ES-I3 (cell line): ENCODE measurements around the gene ANKRD53.
"Not testable (repeated sequence)": the region's sequence is repeated elsewhere in the genome, so short reads cannot be mapped to it uniquely, and the experiment has no call there.

Experiments used
- H3K36me3 ChIP-seq: 2 replicates; pipeline ENCODE4 v1.6.1; 2013; ENCODE audit warnings: mild to moderate bottlenecking, low read length, control low read depth, moderate library complexity; ENCODE audit not compliant: insufficient read depth
- H3K4me1 ChIP-seq: 2 replicates; pipeline ENCODE4 v1.6.1; 2013; ENCODE audit warnings: mild to moderate bottlenecking, control low read depth, low read length; ENCODE audit not compliant: insufficient read depth
- H3K9ac ChIP-seq: 2 replicates; pipeline ENCODE4 v1.6.1; 2013; ENCODE audit warnings: low read depth, mild to moderate bottlenecking, low read length, moderate library complexity
- H3K9me3 ChIP-seq: 2 replicates; pipeline ENCODE4 v1.6.1; 2013; ENCODE audit warnings: mild to moderate bottlenecking, low read length, moderate library complexity; ENCODE audit not compliant: control insufficient read depth, insufficient read depth

The ANKRD53 gene

DNA sequence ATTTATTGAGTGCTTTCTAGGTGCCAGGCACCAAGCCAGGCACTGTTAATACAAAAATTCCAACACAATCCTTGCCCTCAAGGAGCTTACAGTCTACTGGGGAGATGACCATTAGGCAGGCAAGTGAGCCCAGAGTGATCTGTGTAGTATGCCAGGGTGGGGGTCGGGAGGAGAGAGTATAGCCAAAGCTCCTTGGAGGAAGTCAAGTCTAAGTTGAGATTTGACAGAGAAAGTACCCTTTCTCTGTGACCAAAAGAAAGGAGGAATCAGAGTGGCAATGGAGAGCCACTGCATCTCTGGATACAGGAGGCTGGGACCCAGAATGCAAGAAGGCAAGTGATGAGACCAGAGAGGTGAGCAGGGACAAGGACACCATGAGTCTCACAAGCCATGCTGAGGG is 7.5 kb downstream of the ANKRD53 start:
- H3K36me3 ChIP-seq: no peaks in the 10 kb centered on the region
- H3K9me3 ChIP-seq: no peaks in the 10 kb centered on the region
- H3K9ac ChIP-seq: no peak overlapping the region
- H3K4me1 ChIP-seq: peaks cover 5% of the 10 kb centered on the region; the same call in 1 of the 2 replicates

- peaks cover 5% of the 10 kb centered on the region; the same call in 1 of the 2 replicates for H3K4me1 ChIP-seq
- H3K9ac ChIP-seq: no peak overlapping the region
- no peaks in the 10 kb centered on the region for H3K9me3 ChIP-seq
- H3K36me3 ChIP-seq: no peaks in the 10 kb centered on the region
Measured at GRCh38 chr2:70986499-70987189, 8.2 kb downstream of the ANKRD53 start.

DNA sequence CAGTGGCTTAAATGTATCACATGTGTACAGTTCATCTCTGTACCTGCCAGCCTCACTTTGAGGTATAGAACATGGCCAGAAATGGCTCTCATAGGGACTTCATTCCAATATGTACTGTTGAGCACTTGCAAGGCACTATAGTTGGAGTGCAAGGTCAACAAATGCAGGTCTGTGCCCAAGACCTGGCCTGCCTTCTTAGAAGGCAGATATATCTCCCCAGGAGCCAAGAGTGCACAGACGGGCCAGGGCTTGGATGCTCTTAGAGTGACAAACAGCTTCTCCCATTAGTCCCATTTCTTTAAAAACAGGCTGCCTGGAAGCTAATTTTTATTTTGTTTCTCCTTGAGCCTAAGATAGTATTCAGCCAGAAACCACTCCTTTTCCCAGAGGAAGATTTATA is 9.0 kb downstream of the ANKRD53 start:
- Histone ChIP-seq H3K9me3 (no peaks in the 10 kb centered on the region), H3K9ac (no peak overlapping the region), H3K4me1 (peaks cover 5% of the 10 kb centered on the region; the same call in 1 of the 2 replicates), H3K36me3 (no peaks in the 10 kb centered on the region)

DNA sequence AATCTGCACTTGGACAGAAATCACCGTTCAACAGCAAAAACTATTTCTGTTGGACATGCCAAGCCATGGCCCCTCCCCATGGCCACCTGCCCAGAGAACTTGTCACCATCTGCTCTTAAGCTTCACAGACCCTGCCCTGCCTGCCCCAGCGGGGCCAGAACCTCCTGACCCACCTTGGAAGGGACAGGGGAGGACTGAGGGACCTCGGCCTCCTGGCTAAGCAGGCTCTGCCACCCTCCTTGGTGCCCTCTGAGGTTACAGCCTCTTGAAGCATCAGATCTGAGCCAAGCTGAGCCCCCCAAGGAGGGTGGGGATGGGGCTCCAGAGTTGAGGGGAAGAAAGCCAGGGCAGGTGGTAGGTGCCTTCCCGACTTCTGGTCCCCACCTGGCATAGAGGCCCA is 9.7 kb downstream of the ANKRD53 start:
- no peaks in the 10 kb centered on the region for H3K36me3 ChIP-seq
- H3K9me3 ChIP-seq: no peaks in the 10 kb centered on the region
- H3K9ac ChIP-seq: no peak overlapping the region
- H3K4me1 ChIP-seq: peaks cover 5% of the 10 kb centered on the region; the same call in 1 of the 2 replicates

DNA sequence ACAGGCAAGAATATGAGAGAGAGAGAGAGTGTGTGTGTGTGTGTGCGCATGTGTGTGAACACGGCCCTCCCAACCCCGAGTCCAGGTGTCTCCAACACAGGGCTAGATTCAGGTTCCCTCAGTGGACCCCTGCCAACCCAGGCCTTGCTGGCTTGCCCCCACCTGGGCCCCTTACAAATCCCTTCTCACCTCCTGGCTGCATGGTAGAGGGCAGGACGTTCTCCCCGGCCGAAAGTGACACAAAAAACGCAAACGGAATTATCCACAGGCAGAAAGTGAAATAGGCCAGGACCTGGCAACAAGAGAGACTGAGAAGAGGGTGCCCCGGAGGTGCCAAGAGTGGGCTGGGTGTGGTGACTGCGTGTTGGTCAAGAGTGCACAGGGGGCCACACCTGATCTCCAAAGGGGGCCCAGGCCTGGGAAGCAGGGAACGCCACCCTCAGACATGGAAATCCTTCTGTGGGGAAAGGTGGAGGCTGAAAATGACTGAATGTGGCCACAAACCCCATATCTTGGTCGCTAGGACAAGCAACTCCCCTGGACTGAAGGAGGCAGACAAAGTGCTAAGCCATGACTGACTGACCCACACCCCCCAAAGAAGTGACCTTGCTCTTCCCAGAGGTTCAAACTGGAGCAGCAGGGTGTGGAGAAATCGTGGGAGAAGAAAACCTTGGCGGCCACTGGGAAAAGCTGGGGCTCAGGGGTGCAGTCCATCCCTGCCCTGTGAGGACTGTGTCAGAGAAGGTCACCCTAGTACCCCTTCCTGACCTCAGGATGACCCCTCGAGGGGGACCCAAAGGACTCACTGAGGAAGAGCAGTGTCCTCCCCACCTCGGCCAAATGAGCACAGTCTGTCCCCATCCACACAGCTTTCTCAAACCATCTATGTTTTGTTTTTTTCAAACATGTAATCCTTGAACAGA is 10.6 kb downstream of the ANKRD53 start:
- Histone ChIP-seq H3K9ac (no peak overlapping the region), H3K36me3 (no peaks in the 10 kb centered on the region), H3K9me3 (no peaks in the 10 kb centered on the region), H3K4me1 (peaks cover 12% of the 10 kb centered on the region; the same call in 1 of the 2 replicates)

- no peaks in the 10 kb centered on the region for H3K36me3 ChIP-seq
- no peak overlapping the region for H3K9ac ChIP-seq
- no peaks in the 10 kb centered on the region for H3K9me3 ChIP-seq
- H3K4me1 ChIP-seq: peaks cover 8% of the 10 kb centered on the region; the same call in 1 of the 2 replicates
Measured at GRCh38 chr2:70990216-70990615, 11.8 kb downstream of the ANKRD53 start.

GRCh38 chr2:70991142-70991541 is 12.7 kb downstream of the ANKRD53 start:
- Histone ChIP-seq H3K9ac (no peak overlapping the region), H3K9me3 (no peaks in the 10 kb centered on the region), H3K36me3 (no peaks in the 10 kb centered on the region), H3K4me1 (peaks cover 8% of the 10 kb centered on the region; the same call in 1 of the 2 replicates)

DNA sequence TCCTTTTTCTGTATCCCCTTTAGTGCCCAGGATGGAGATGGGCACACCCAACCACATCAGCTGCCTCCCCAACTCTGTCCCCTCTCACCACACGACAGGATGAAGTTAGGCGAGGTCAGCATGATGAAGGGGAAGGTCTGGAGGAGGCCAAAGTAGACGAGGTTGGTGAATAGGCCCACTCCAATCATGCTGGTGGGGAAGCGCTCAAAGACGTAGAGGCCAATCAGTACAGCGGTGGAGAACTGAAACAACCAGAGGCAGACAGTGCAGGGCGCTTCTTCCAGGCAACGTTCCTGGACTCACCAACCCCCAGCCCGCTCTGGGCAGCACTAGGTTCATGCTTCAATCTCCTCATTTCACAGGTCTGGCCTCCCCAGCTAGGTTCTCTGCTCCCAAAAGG is 13.3 kb downstream of the ANKRD53 start:
- no peaks in the 10 kb centered on the region for H3K9me3 ChIP-seq
- H3K36me3 ChIP-seq: no peaks in the 10 kb centered on the region
- peaks cover 8% of the 10 kb centered on the region; the same call in 1 of the 2 replicates for H3K4me1 ChIP-seq
- no peak overlapping the region for H3K9ac ChIP-seq

DNA sequence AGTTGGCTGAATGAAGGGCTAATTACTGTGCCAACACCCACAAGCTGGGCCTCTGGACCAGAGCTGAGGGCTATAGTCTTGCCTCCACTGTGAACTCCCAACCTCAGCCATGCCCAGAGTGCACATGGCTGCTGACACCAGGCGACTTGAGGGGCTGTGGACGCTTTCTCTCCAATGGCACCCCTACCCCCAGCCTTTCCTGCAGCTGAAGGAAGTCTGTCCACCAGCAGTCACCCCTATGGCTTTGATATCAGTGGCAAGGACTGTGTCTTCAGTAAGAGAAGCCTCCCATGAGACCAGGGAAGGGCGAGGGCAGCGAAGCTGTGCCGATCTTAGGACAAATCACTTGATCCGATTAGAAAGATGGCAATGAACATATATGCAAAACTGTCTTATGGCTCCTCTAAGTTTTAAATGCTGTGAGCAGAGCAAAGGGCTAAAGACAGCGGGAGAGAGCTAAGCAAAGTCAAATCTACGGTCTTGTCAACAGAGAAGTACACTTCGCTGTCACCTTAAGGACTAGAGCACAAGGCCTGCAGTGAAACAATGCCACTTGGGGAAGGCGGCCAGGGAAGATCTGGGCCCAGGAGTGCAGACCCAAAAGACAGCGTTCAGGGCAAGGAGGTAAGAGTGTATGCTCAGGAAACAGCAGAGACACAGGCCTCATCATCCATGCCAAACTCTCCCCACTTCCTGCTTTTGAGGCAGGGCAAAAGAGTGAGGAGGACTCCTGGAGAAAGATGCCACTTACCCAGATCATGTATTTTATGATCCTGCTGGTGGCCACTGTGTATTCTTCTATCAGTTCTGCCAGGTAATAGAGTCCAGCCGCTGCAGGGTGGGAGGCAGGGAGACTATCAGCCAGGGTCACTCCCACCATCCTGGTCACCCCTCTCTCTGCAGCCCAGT is 14.8 kb downstream of the ANKRD53 start:
- Histone ChIP-seq H3K4me1 (peaks cover 8% of the 10 kb centered on the region; the same call in 1 of the 2 replicates), H3K9ac (peak overlapping the region; percentile 84; the same call in 1 of the 2 replicates), H3K9me3 (no peaks in the 10 kb centered on the region), H3K36me3 (no peaks in the 10 kb centered on the region)

DNA sequence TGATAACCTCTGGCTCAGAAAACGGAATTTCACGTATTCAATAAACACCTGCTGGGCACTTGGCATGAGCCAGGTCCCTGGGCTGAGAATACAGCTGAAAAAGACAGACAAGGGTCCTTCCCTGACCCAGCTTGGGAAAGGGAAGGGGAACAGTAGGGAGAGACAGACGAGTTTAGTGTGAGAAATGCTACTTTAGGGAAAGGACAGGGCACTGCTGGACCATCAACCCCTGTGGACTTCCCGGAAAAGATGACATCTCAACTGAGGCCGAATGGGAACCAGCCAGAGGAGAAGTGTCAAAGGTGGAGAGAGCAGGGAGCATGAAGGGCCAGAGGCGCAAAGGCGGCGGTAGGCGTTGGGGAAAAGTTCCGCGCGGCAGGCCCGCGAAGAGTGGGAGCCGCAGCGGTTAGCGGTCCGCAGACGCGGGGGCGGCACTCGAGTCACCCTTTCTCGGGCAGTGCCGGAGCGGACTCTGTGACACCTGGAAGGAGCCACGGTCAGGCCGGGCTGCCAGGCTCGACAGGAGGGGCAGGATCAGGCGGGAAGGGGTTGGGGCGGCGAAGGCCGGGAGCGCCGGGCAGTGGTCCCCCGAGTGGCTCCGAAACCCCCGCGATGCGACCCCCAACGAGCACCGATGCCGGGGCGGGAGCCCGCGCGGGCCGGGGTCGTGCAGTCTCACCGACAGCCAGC is 15.7 kb downstream of the ANKRD53 start:
- peaks cover 8% of the 10 kb centered on the region; the same call in 1 of the 2 replicates for H3K4me1 ChIP-seq
- no peaks in the 10 kb centered on the region for H3K36me3 ChIP-seq
- H3K9me3 ChIP-seq: no peaks in the 10 kb centered on the region
- H3K9ac ChIP-seq: peak overlapping the region; percentile 84

GRCh38 chr2:70994699-70995425 is 16.4 kb downstream of the ANKRD53 start, which contains the start of gene TEX261:
Gene TEX261, minus strand, starts transcription at chr2:70994873. Its CDS starts 116 bp downstream, at chr2:70994757.
- H3K36me3 ChIP-seq: no peaks in the 10 kb centered on the region

GRCh38 chr2:70995426-70995729 is 16.9 kb downstream of the ANKRD53 start:
- H3K9me3 ChIP-seq: no peaks in the 10 kb centered on the region
- H3K36me3 ChIP-seq: no peaks in the 10 kb centered on the region
- H3K4me1 ChIP-seq: peaks cover 8% of the 10 kb centered on the region; the same call in 1 of the 2 replicates
- H3K9ac ChIP-seq: peak overlapping the region; percentile 84

More at GRCh38 chr2:70994699-70995425, 16.4 kb downstream of the ANKRD53 start, which contains the start of gene TEX261:
- Histone ChIP-seq H3K4me1 (peaks cover 8% of the 10 kb centered on the region; the same call in 1 of the 2 replicates), H3K9me3 (no peaks in the 10 kb centered on the region), H3K9ac (peak within 1 kb of the TSS; percentile 84)

DNA sequence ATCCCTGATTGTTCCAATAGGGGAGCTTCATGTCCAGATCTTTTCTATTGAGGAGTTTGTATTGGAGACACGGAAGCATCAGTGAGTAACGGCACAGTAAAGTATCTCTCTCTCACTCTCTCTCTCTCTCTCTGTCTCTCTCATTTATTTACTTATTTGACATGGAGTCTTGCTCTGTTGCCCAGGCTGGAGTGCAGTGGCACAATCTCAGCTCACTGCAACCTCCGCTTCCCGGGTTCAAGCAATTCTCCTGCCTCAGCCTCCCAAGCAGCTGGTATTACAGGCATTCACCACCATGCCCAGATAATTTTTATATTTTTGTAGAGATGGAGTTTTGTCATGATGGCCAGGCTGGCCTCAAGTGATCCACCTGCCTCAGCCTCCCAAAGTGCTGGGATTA is 20.5 kb downstream of the ANKRD53 start:
- H3K4me1 ChIP-seq, H3K9me3 ChIP-seq, H3K9ac ChIP-seq, H3K36me3 ChIP-seq: not testable (repeated sequence)
